HCT116 (cell line): ENCODE data around the gene TEK.

Source experiments
- CEBPB ChIP-seq: IDR thresholded peaks from 2 replicates; pipeline ENCODE4 v1.6.1; 2012; ENCODE audit warnings: low read depth
- CTCF ChIP-seq, 3 experiments: fragments of 200-600 bp in 1 of 3; sonication (generic) in 1 of 3; IDR thresholded peaks in 2 of 3; conservative IDR thresholded peaks in 1 of 3; 2 replicates each; pipeline ENCODE4 v1.5.1; 2012 to 2017; ENCODE audit warnings: low read depth in 2 of 3, low read length in 2 of 3, antibody characterized with exemption in 1 of 3, borderline replicate concordance in 1 of 3, control low read depth in 1 of 3, mild to moderate bottlenecking in 1 of 3, mixed read lengths in 1 of 3, mixed run types in 1 of 3, moderate library complexity in 1 of 3; ENCODE audit not compliant: insufficient read depth in 1 of 3
- EGR1 ChIP-seq: IDR thresholded peaks from 2 replicates; pipeline ENCODE4 v1.6.1; 2012; ENCODE audit warnings: low read depth
- JUND ChIP-seq: IDR thresholded peaks from 2 replicates; pipeline ENCODE4 v1.6.1; 2012
- POLR2A ChIP-seq: IDR thresholded peaks from 2 replicates; pipeline ENCODE4 v1.7.0; 2011; ENCODE audit warnings: borderline replicate concordance; ENCODE audit not compliant: insufficient read depth, insufficient read length; ENCODE audit errors: extremely low read depth
- POLR2AphosphoS5 ChIP-seq: IDR thresholded peaks from 2 replicates; pipeline ENCODE4 v1.6.1; 2011; ENCODE audit warnings: mild to moderate bottlenecking, low read depth, low read length, moderate library complexity
- RAD21 ChIP-seq: IDR thresholded peaks from 2 replicates; pipeline ENCODE4 v1.6.1; 2012; ENCODE audit warnings: low read depth, mild to moderate bottlenecking
- SRF ChIP-seq: IDR thresholded peaks from 2 replicates; pipeline ENCODE4 v1.6.1; 2012; ENCODE audit warnings: low read depth
- TCF7L2 ChIP-seq: IDR thresholded peaks from 2 replicates; pipeline ENCODE4 v1.7.0; 2011; ENCODE audit warnings: borderline replicate concordance, inconsistent platforms; ENCODE audit not compliant: insufficient read depth, insufficient read length; ENCODE audit errors: extremely low read depth
- ZBTB33 ChIP-seq: IDR thresholded peaks from 2 replicates; pipeline ENCODE4 v1.6.1; 2011; ENCODE audit warnings: mild to moderate bottlenecking, low read length, moderate library complexity; ENCODE audit not compliant: insufficient replicate concordance; ENCODE audit errors: extremely low read depth
- ZFX ChIP-seq: fragments of 450-650 bp; IDR thresholded peaks from 2 replicates; pipeline ENCODE4 v1.6.1; 2017
- TF ChIP-seq, protein P1 (sequence below): IDR thresholded peaks from 2 replicates; pipeline ENCODE4 v1.6.1; 2012
- TF ChIP-seq, protein P2 (sequence below): IDR thresholded peaks from 2 replicates; pipeline ENCODE4 v1.6.1; 2012; ENCODE audit warnings: low read depth

- TF ChIP-seq, protein P1, sequence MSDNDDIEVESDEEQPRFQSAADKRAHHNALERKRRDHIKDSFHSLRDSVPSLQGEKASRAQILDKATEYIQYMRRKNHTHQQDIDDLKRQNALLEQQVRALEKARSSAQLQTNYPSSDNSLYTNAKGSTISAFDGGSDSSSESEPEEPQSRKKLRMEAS: no peak
- TF ChIP-seq POLR2AphosphoS5 (no peak), CTCF (IDR thresholded peaks at IDR 0.05 in 2 of 3, conservative IDR thresholded peaks at IDR 0.05 in 1 of 3; ENCODE audit: borderline replicate concordance in 1 of 3, insufficient read depth in 1 of 3, low read depth in 2 of 3, low read length in 2 of 3) (no peak), POLR2A (no peak), EGR1 (no peak), ZFX (no peak), CEBPB (no peak), TCF7L2 (no peak), JUND (no peak), SRF (no peak), ZBTB33 (no peak), RAD21 (no peak)
- TF ChIP-seq, protein P2, sequence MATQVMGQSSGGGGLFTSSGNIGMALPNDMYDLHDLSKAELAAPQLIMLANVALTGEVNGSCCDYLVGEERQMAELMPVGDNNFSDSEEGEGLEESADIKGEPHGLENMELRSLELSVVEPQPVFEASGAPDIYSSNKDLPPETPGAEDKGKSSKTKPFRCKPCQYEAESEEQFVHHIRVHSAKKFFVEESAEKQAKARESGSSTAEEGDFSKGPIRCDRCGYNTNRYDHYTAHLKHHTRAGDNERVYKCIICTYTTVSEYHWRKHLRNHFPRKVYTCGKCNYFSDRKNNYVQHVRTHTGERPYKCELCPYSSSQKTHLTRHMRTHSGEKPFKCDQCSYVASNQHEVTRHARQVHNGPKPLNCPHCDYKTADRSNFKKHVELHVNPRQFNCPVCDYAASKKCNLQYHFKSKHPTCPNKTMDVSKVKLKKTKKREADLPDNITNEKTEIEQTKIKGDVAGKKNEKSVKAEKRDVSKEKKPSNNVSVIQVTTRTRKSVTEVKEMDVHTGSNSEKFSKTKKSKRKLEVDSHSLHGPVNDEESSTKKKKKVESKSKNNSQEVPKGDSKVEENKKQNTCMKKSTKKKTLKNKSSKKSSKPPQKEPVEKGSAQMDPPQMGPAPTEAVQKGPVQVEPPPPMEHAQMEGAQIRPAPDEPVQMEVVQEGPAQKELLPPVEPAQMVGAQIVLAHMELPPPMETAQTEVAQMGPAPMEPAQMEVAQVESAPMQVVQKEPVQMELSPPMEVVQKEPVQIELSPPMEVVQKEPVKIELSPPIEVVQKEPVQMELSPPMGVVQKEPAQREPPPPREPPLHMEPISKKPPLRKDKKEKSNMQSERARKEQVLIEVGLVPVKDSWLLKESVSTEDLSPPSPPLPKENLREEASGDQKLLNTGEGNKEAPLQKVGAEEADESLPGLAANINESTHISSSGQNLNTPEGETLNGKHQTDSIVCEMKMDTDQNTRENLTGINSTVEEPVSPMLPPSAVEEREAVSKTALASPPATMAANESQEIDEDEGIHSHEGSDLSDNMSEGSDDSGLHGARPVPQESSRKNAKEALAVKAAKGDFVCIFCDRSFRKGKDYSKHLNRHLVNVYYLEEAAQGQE: no peak
Observed at GRCh38 chr9:27154908-27155307, 45.9 kb downstream of the TEK start.
